Measurements from ENCODE around the gene CDO1. TPM values are rescaled to one million over a fixed set of nuclear protein-coding genes. Genes with fewer than 3 reads are reported as not detected.

CDO1 gene
- total and polyA plus RNA-seq, 8 donors = 1.0 to 8.6 (median 3.9) TPM; not detected in 4

GRCh38 chr5:115767424-115767823, 49.0 kb downstream of the CDO1 start:
- 74 to 88% (median 76%) methylated on average over 3 of the region's 3 CpGs for WGBS, 5 donors
- H3K4me3 ChIP-seq = no peak overlapping the region
- intact Hi-C loops (cut with DNase I; ENCODE audit: low total_unique reads) = no loop called here
- no peak for DNase-seq
- H3K27ac ChIP-seq = no peak overlapping the region
- no peaks in the 10 kb centered on the region for H3K36me3 ChIP-seq
- no peaks in the 10 kb centered on the region for H3K27me3 ChIP-seq
- H3K4me1 ChIP-seq = no peaks in the 10 kb centered on the region
- no peaks in the 10 kb centered on the region for H3K9me3 ChIP-seq
- TF ChIP-seq CTCF (IDR thresholded peaks at IDR 0.05) (no peak), POLR2AphosphoS5 (IDR thresholded peaks at IDR 0.05) (no peak), POLR2A (IDR thresholded peaks at IDR 0.05) (no peak), EP300 (IDR thresholded peaks at IDR 0.05) (no peak)

DNA sequence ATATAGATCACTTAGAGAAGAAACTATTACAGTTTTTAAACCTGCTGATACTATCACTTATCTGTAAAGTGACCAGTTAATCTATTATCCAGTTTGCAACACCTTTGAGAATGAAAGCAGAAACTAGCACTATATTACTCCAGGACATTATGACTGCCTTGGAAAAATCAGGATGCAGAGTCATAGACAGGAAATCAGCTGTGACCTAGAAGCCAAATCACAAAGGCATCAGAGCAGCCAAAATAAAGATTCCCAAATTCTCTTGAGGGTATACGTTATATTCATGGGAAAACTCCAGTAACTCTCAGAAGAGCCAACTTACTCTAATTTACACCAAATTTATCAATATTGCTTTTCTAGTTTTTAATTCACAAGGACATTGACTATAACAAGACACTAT, 49.9 kb downstream of the CDO1 start:
- no peaks in the 10 kb centered on the region for H3K4me1 ChIP-seq
- H3K9me3 ChIP-seq = no peaks in the 10 kb centered on the region
- intact Hi-C loops (cut with DNase I; ENCODE audit: low total_unique reads) = no loop called here
- H3K27ac ChIP-seq = no peak overlapping the region
- DNase-seq = no peak
- H3K4me3 ChIP-seq = no peak overlapping the region
- no peaks in the 10 kb centered on the region for H3K27me3 ChIP-seq
- TF ChIP-seq POLR2AphosphoS5 (IDR thresholded peaks at IDR 0.05) (no peak), EP300 (IDR thresholded peaks at IDR 0.05) (no peak), POLR2A (IDR thresholded peaks at IDR 0.05) (no peak), CTCF (IDR thresholded peaks at IDR 0.05) (no peak)
- 59 to 85% (median 74%) methylated on average over 1 of the region's 1 CpG for WGBS, 5 donors
- H3K36me3 ChIP-seq = no peaks in the 10 kb centered on the region

DNA sequence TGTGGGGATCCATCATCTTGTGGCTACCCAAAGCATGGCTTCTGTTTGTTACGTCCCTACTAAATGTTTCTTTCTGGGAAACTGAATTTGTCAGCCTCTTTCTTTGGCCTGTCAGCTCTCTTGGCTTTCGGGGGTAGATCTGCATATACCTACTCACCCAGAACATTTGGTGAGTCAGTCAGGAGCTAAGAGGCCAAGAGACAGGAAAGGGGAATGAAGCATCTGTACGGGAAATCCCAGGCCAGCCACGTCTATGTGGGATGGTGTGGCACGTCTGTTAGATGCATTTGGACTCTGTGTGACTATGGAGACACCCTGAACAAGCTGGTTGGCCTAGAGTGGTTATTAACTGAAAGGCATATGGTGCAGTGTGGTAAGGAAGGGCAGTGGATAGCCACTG, 58.1 kb downstream of the CDO1 start:
- intact Hi-C loops (cut with DNase I; ENCODE audit: low total_unique reads) = no loop called here
- H3K4me3 ChIP-seq = no peak overlapping the region
- no peak overlapping the region for H3K27ac ChIP-seq
- WGBS, 5 donors = 62 to 81% (median 75%) methylated on average over 5 of the region's 5 CpGs
- DNase-seq = no peak
- no peaks in the 10 kb centered on the region for H3K27me3 ChIP-seq
- H3K36me3 ChIP-seq = no peaks in the 10 kb centered on the region
- no peaks in the 10 kb centered on the region for H3K9me3 ChIP-seq
- no peaks in the 10 kb centered on the region for H3K4me1 ChIP-seq
- no peak for TF ChIP-seq POLR2AphosphoS5 (IDR thresholded peaks at IDR 0.05)

GRCh38 chr5:115755675-115756074, 60.8 kb downstream of the CDO1 start:
- intact Hi-C loops (cut with DNase I; ENCODE audit: low total_unique reads) = no loop called here
- WGBS, 5 donors = 42 to 76% (median 56%) methylated on average over 1 of the region's 1 CpG

More at GRCh38 chr5:115755675-115756074, 60.8 kb downstream of the CDO1 start:
- H3K4me3 ChIP-seq = no peak overlapping the region
- no peaks in the 10 kb centered on the region for H3K9me3 ChIP-seq
- TF ChIP-seq POLR2AphosphoS5 (IDR thresholded peaks at IDR 0.05) = no peak
- TF ChIP-seq POLR2A (IDR thresholded peaks at IDR 0.05) = no peak
- TF ChIP-seq CTCF (IDR thresholded peaks at IDR 0.05) = no peak
- TF ChIP-seq EP300 (IDR thresholded peaks at IDR 0.05) = no peak
- no peaks in the 10 kb centered on the region for H3K36me3 ChIP-seq
- no peaks in the 10 kb centered on the region for H3K4me1 ChIP-seq
- no peak overlapping the region for H3K27ac ChIP-seq
- H3K27me3 ChIP-seq = no peaks in the 10 kb centered on the region
- no peak for DNase-seq

Small RNAs within 50 kb of the gene (small RNA-seq; reads per million reads assigned to genes)
- 0 to 0.10 (median 0.03) reads per million in 4 donors for gene RNU2-49P

Other genes with a start within 250 kb of the CDO1 start
- gene TICAM2, start 214.2 kb downstream of the CDO1 start, total RNA-seq = 1 to 10 TPM in 2 of 5 donors, not detected in 3; 2.4 to 9.9 TPM
- gene TICAM2, start 214.2 kb downstream of the CDO1 start, polyA plus RNA-seq = 1 to 10 TPM; 1.4 to 3.5 (median 2.3) TPM
- gene TMED7, start 190.6 kb downstream of the CDO1 start, total RNA-seq = 100 to 1,000 TPM in 2 of 5 donors, 10 to 100 TPM in 2, 1 to 10 TPM in 1; 9.8 to 169 (median 54.3) TPM
- 10 to 100 TPM; 12.8 to 16.5 (median 13.9) TPM for gene TMED7, start 190.6 kb downstream of the CDO1 start, polyA plus RNA-seq
- 10 to 100 TPM; 15.2 to 73.3 (median 44.5) TPM for gene ATG12, start 24.9 kb upstream of the CDO1 start, total RNA-seq
- gene ATG12, start 24.9 kb upstream of the CDO1 start, polyA plus RNA-seq = 10 to 100 TPM; 21.0 to 46.7 (median 30.3) TPM
- gene AP3S1, start 25.3 kb upstream of the CDO1 start, total RNA-seq = 10 to 100 TPM in 4 of 5 donors, 1 to 10 TPM in 1; 6.4 to 81.9 (median 19.8) TPM
- 100 to 1,000 TPM in 1 of 3 donors, 10 to 100 TPM in 2; 49.5 to 107 (median 97.6) TPM for gene AP3S1, start 25.3 kb upstream of the CDO1 start, polyA plus RNA-seq
- 1 to 10 TPM in 1 of 5 donors, under 1 TPM in 1, not detected in 3; 0.58 to 1.3 TPM for gene LVRN, start 145.8 kb upstream of the CDO1 start, total RNA-seq
- gene LVRN, start 145.8 kb upstream of the CDO1 start, polyA plus RNA-seq = under 1 TPM in 2 of 3 donors, not detected in 1; 0.06 to 0.13 TPM
- not detected for gene ARL14EPL, start 215.8 kb upstream of the CDO1 start, total RNA-seq
- not detected for gene ARL14EPL, start 215.8 kb upstream of the CDO1 start, polyA plus RNA-seq

Data from stomach (tissue), 9 donors.